OCI-LY1 (cell line): Measurements from ENCODE around the gene ALX4.

ENCODE experiments used
- CTCF ChIP-seq: fragments of 200-600 bp; sonication (generic), shearing (Covaris generic); IDR thresholded peaks from 2 replicates; pipeline ENCODE4 v1.5.1; 2017; ENCODE audit warnings: mild to moderate bottlenecking, antibody characterized with exemption, low read length, moderate library complexity, mixed read lengths
- EZH2 ChIP-seq: fragments of 200-600 bp; sonication (generic), shearing (Covaris generic); IDR thresholded peaks from 2 replicates; pipeline ENCODE4 v1.8.0; 2017; ENCODE audit warnings: borderline replicate concordance, mixed run types, mild to moderate bottlenecking, antibody characterized with exemption, low read length, moderate library complexity, mixed read lengths

GRCh38 chr11:44339530-44339883, 29.6 kb upstream of the ALX4 start:
- TF ChIP-seq CTCF (no peak), EZH2 (no peak)
